Breast epithelium (tissue), 3 donors: ENCODE measurements around the gene RAB42.

Experiments used
- CTCF ChIP-seq, 3 donors: fragments of 450-650 bp; IDR thresholded peaks; one replicate each; pipeline ENCODE4 v1.5.1; 2016 to 2017; ENCODE audit warnings: antibody characterized with exemption in 3 of 3, mild to moderate bottlenecking in 3 of 3, moderate library complexity in 3 of 3
- POLR2A ChIP-seq: fragments of 450-650 bp; IDR thresholded peaks from one replicate; pipeline ENCODE4 v1.6.1; 2016; ENCODE audit warnings: antibody characterized with exemption, mild to moderate bottlenecking, moderate library complexity

- TF ChIP-seq CTCF (IDR thresholded peaks at IDR 0.05) (no peak), POLR2A (no peak)
These were observed 9.6 kb downstream of the RAB42 start for GRCh38 chr1:28601696-28602095.
